Measurements from ENCODE around the gene APBA1. TPM values are rescaled to one million over a fixed set of nuclear protein-coding genes. Genes with fewer than 3 reads are reported as not detected.

APBA1 gene
- total RNA-seq, 1 experiment from 2014 or later: 1.8 TPM

- Mint-ChIP-seq H3K36me3 (ENCODE audit: insufficient read depth in 1 of 3, low read depth in 3 of 3) (no peaks in the 10 kb centered on the region), H3K27ac (no peak overlapping the region), H3K27me3 (ENCODE audit: low read depth) (no peaks in the 10 kb centered on the region), H3K4me1 (peaks cover 8 to 10% of the 10 kb centered on the region in 2 experiments), H3K4me3 (no peak overlapping the region), H3K9me3 (no peaks in the 10 kb centered on the region)
- Histone ChIP-seq H3K23ac (ENCODE audit: insufficient read length, low read depth, low read length) (no peak overlapping the region), H3K9me3 (ENCODE audit: control insufficient read depth, low read depth, low read length) (no peaks in the 10 kb centered on the region), H3K9ac (ENCODE audit: extremely low read depth, insufficient read length, low read length) (no peak overlapping the region), H4K5ac (ENCODE audit: insufficient read length, low read depth, low read length) (no peak overlapping the region), H3K56ac (ENCODE audit: insufficient read length, low read depth, low read length) (no peak overlapping the region), H3K14ac (ENCODE audit: insufficient read depth, low read length) (no peak overlapping the region), H4K20me1 (ENCODE audit: control insufficient read depth, insufficient read depth, insufficient read length) (no peaks in the 10 kb centered on the region), H3K4me2 (ENCODE audit: insufficient read depth, insufficient read length, low read length) (no peak overlapping the region), H2AFZ (ENCODE audit: low read length) (no peak overlapping the region), H3K23me2 (ENCODE audit: insufficient read length, low read depth, low read length, poor library complexity, severe bottlenecking) (no peaks in the 10 kb centered on the region), H3K27me3 (ENCODE audit: insufficient read depth, low read length) (no peaks in the 10 kb centered on the region), H4K91ac (ENCODE audit: insufficient read length, low read depth, low read length) (no peak overlapping the region), H3T11ph (ENCODE audit: low read length) (no peak overlapping the region), H2BK15ac (ENCODE audit: low read depth, low read length) (no peak overlapping the region), H3K4me1 (ENCODE audit: insufficient read depth, low read length) (no peaks in the 10 kb centered on the region; the same call in 1 of the 2 replicates), H3K79me2 (ENCODE audit: insufficient read depth, low read length) (no peaks in the 10 kb centered on the region), H2AK5ac (ENCODE audit: insufficient read length, low read length) (no peak overlapping the region), H2BK12ac (ENCODE audit: insufficient read length, low read depth, low read length) (no peak overlapping the region), H3K79me1 (ENCODE audit: insufficient read depth, low read depth, low read length, poor library complexity, severe bottlenecking) (no peaks in the 10 kb centered on the region), H4K8ac (replicated peaks; ENCODE audit: insufficient read length, low read depth, low read length) (no peak overlapping the region), H2BK5ac (ENCODE audit: insufficient read length, low read length) (no peak overlapping the region), H2BK20ac (ENCODE audit: low read depth, low read length, poor library complexity, severe bottlenecking) (no peak overlapping the region), H3K18ac (ENCODE audit: insufficient read length, low read depth, low read length) (no peak overlapping the region), H2BK120ac (ENCODE audit: low read depth, low read length, poor library complexity, severe bottlenecking) (no peak overlapping the region), H3K27ac (ENCODE audit: insufficient read length, low read depth, low read length) (no peak overlapping the region), H3K4ac (ENCODE audit: low read depth, low read length) (no peak overlapping the region)
- no peak for TF ChIP-seq CTCF (conservative IDR thresholded peaks at IDR 0.05)
- DNase-seq: no peak
Observed at GRCh38 chr9:69657269-69657668, 14.9 kb downstream of the APBA1 start.

Data from H9 (cell line).